Peyer's patch (tissue), 4 donors: ENCODE data around the gene KANSL1. TPM values are rescaled to one million over a fixed set of nuclear protein-coding genes. Genes with fewer than 3 reads are reported as not detected.
A peak's percentile ranks its signal among the peaks of the same experiment; 100 is the strongest.

Experiments used
- DNase-seq, 3 donors: peaks; one replicate each; pipeline ENCODE4 v3.0.0-alpha.2; 2017 to 2019
- H3K27ac ChIP-seq, 4 donors: fragments of 200-600 bp; sonication (generic); one replicate each; pipeline ENCODE4 v1.5.1; 2016 to 2019
- H3K27me3 ChIP-seq, 2 donors: fragments of 200-600 bp; sonication (generic); one replicate each; pipeline ENCODE4 v1.5.1; 2019
- H3K36me3 ChIP-seq, 3 donors: fragments of 200-600 bp; sonication (generic); one replicate each; pipeline ENCODE4 v1.5.1; 2016 to 2019
- H3K4me1 ChIP-seq, 4 donors: fragments of 200-600 bp; sonication (generic); one replicate each; pipeline ENCODE4 v1.5.1; 2016 to 2019
- H3K4me3 ChIP-seq, 4 donors: fragments of 200-600 bp; sonication (generic); 1 replicate in 3 of 4; 2 replicates in 1 of 4; pipeline ENCODE4 v1.5.1; 2016 to 2019; ENCODE audit warnings: mild to moderate bottlenecking in 1 of 4
- H3K9me3 ChIP-seq, 4 donors: fragments of 200-600 bp; sonication (generic); one replicate each; pipeline ENCODE4 v1.5.1; 2016 to 2019; ENCODE audit warnings: mild to moderate bottlenecking in 1 of 4
- POLR2A ChIP-seq, 2 donors: fragments of 450-650 bp; IDR thresholded peaks; one replicate each; pipeline ENCODE4 v1.5.1; 2017; ENCODE audit warnings: antibody characterized with exemption in 2 of 2, mild to moderate bottlenecking in 2 of 2, moderate library complexity in 2 of 2
- total RNA-seq, 4 donors: library from RNA; depleted of rRNA; stranded (reverse); fragments of >200 nt; gene quantifications; one replicate each; pipeline ENCODE4 v1.1.0, GENCODE V29; 2016
- TF ChIP-seq, protein P1 (sequence below), 6 experiments: fragments of 450-650 bp in 4 of 6; fragments of 200-600 bp in 2 of 6; sonication (generic) in 1 of 6; IDR thresholded peaks; one replicate each; pipeline ENCODE4 v1.5.1; 2017 to 2019; ENCODE audit warnings: antibody characterized with exemption in 6 of 6, mild to moderate bottlenecking in 3 of 6, moderate library complexity in 1 of 6

The KANSL1 gene
- total RNA-seq, 4 donors from 2014 or later = 97.6 to 328 (median 141) TPM

DNA sequence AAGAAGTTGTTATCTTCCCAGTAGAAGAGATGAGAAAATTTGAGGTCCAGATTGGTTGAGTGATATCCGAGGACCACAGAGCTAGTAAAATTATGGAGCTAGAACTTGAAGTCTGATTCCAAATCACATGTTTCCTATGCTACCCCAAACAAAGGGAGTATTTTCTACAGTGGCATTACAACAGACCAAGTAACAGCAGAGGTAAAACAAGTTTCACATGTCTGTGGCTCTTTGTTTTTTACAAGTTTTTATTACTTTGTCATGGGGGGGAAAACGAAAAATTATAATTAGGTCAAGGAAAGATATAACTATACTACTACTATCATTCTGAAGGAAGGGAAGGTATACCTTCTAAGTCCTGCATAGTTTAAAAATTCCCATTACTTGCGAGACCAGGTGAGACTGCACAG, 49.4 kb downstream of the KANSL1 start:
- Histone ChIP-seq H3K27me3 (no peaks in the 10 kb centered on the region), H3K4me1 (peaks cover 0 to 42% (median 11%) of the 10 kb centered on the region in 4 donors), H3K27ac (no peak overlapping the region), H3K36me3 (no peaks in the 10 kb centered on the region), H3K9me3 (no peaks in the 10 kb centered on the region), H3K4me3 (no peak overlapping the region)
- TF ChIP-seq, protein P1, sequence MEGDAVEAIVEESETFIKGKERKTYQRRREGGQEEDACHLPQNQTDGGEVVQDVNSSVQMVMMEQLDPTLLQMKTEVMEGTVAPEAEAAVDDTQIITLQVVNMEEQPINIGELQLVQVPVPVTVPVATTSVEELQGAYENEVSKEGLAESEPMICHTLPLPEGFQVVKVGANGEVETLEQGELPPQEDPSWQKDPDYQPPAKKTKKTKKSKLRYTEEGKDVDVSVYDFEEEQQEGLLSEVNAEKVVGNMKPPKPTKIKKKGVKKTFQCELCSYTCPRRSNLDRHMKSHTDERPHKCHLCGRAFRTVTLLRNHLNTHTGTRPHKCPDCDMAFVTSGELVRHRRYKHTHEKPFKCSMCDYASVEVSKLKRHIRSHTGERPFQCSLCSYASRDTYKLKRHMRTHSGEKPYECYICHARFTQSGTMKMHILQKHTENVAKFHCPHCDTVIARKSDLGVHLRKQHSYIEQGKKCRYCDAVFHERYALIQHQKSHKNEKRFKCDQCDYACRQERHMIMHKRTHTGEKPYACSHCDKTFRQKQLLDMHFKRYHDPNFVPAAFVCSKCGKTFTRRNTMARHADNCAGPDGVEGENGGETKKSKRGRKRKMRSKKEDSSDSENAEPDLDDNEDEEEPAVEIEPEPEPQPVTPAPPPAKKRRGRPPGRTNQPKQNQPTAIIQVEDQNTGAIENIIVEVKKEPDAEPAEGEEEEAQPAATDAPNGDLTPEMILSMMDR (IDR thresholded peaks at IDR 0.05) = no peak
- no peak for TF ChIP-seq POLR2A (IDR thresholded peaks at IDR 0.05)
- no peak for DNase-seq

DNA sequence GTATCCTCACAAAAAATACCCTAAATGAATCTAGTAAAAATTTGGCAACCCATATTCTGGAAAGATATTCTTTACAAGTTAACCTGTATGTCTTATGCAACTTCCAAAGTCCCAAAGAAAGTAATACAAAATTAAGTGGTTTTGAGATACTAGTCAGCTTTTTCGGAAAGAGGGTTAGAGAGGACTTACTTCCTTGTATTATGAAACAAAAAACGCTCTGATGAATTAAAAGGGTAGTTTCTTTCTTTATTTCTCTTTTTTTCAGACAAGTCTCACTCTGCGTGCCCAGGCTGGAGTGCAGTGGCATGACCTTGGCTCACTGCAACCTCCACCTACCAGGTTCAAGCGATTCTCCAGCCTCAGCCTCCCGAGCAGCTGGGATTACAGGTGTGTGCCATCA, 51.6 kb downstream of the KANSL1 start:
- no peaks in the 10 kb centered on the region for H3K36me3 ChIP-seq

DNA sequence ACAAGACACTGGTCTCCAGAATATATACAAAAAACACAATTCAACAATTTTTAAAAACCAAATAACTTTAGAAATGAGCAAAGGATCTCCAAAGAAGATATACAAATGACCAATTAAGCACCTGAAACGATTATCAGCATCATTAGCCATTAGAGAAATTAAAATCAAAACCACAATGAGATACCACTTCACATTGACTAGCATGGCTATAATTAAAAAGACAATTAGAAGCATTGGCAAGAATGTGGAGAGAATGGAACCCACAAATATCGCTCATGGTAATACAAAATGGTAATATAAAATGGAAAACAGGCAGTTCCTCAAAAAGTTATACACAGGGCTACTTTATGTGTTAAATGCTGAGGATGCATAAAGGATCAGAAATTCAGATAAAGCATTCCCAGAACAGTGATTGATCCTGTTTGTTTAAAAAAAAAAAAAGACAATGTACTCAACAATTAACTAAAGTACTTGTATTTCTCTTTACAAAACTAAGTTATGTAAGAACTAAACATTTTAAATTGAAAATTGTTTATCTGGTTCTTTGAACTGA, 52.5 kb downstream of the KANSL1 start:
- no peak overlapping the region for H3K27ac ChIP-seq
- DNase-seq = no peak
- H3K36me3 ChIP-seq = no peaks in the 10 kb centered on the region
- peaks cover 0 to 57% (median 13%) of the 10 kb centered on the region in 4 donors for H3K4me1 ChIP-seq
- TF ChIP-seq POLR2A (IDR thresholded peaks at IDR 0.05) = no peak
- TF ChIP-seq, protein P1 (IDR thresholded peaks at IDR 0.05) = no peak
- no peak overlapping the region for H3K4me3 ChIP-seq
- H3K9me3 ChIP-seq = no peaks in the 10 kb centered on the region
- no peaks in the 10 kb centered on the region for H3K27me3 ChIP-seq

More for the DNA sequence above, 51.6 kb downstream of the KANSL1 start:
- DNase-seq = no peak
- Histone ChIP-seq H3K27ac (no peak overlapping the region), H3K9me3 (no peaks in the 10 kb centered on the region), H3K27me3 (no peaks in the 10 kb centered on the region), H3K4me3 (no peak overlapping the region), H3K4me1 (peaks cover 0 to 54% (median 13%) of the 10 kb centered on the region in 4 donors)
- no peak for TF ChIP-seq POLR2A (IDR thresholded peaks at IDR 0.05)
- TF ChIP-seq, protein P1 (IDR thresholded peaks at IDR 0.05) = no peak

DNA sequence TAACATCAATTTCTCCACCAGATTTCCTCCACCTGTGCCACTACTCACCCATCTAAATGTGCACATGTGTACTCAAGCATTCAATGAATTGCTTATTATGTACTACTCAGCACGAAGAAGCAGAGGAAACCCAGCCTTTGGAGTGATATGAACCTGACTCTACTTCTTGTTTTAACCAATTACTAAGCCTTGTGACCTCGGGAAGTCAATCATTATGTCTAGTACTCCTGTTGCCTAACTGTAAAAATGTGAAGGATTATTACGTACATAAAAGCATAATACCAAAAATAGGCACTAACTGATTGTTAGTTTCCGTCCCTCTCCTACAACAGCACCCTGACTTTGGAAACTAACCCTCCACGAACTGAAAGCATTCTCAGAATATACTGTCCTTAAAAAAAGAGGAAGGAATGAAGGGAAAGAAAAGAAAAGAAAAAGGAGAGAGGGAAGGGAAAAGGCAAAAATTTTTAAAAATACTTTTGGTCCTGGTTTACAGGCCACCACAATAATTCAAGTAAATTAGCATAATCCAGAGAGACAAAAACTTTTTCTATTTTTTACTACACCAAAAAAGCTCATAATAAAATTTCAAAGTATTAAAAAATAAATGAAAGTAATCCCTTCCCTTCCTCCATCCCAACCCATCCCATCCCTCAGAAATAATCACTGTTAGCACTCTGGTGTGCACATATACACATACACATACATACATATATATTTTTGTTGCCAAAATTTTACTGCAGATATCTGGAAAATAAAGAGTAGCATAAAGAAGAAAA, 53.6 kb downstream of the KANSL1 start:
- Histone ChIP-seq H3K27ac (no peak overlapping the region), H3K27me3 (no peaks in the 10 kb centered on the region), H3K4me1 (peaks cover 0 to 57% (median 11%) of the 10 kb centered on the region in 4 donors), H3K4me3 (no peak overlapping the region), H3K36me3 (no peaks in the 10 kb centered on the region), H3K9me3 (no peaks in the 10 kb centered on the region)
- DNase-seq = no peak
- no peak for TF ChIP-seq POLR2A (IDR thresholded peaks at IDR 0.05)
- TF ChIP-seq, protein P1 (IDR thresholded peaks at IDR 0.05) = no peak

DNA sequence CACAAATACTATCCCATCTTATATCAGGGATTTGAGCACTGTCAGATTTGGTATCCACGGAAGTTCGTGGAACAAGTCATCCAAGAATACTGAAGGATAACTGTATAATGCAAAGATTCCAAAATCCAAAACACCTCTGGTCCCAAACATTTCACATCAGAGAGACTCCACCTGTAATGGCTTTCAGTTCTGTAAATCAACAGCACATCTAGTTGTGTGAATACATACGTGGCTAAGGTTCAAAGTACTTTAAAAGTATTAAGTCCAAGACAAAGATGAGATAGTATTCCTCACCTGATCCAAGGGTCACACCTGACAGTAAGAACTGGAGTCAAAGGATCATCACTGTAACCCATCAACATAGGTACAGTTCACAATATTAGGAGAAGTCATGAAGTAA, 54.8 kb downstream of the KANSL1 start:
- no peak for DNase-seq
- Histone ChIP-seq H3K27me3 (no peaks in the 10 kb centered on the region), H3K27ac (peak overlapping the region in 2 of 4 donors; percentile 6 to 51), H3K4me1 (peaks cover 0 to 57% (median 10%) of the 10 kb centered on the region in 4 donors), H3K9me3 (no peaks in the 10 kb centered on the region), H3K36me3 (no peaks in the 10 kb centered on the region), H3K4me3 (no peak overlapping the region)
- TF ChIP-seq, protein P1 (IDR thresholded peaks at IDR 0.05) = no peak
- no peak for TF ChIP-seq POLR2A (IDR thresholded peaks at IDR 0.05)
